Thymus (tissue), 11 donors: ENCODE data around the gene UBE2G1. TPM values are rescaled to one million over a fixed set of nuclear protein-coding genes. Genes with fewer than 3 reads are reported as not detected.

Experiments used
- DNase-seq, 9 donors: peaks; one replicate each; pipeline ENCODE4 v3.0.0-alpha.2; 2013; ENCODE audit warnings: low spot score in 9 of 9, low read depth in 6 of 9, missing footprints in 1 of 9
- H3K27ac ChIP-seq, 2 donors: one replicate each; pipeline ENCODE4 v1.5.1; 2013; ENCODE audit warnings: control low read depth in 1 of 2, low read depth in 1 of 2, low read length in 1 of 2, mild to moderate bottlenecking in 1 of 2, moderate library complexity in 1 of 2
- H3K27me3 ChIP-seq, 2 donors: one replicate each; pipeline ENCODE4 v1.5.1; 2013; ENCODE audit warnings: low read length in 1 of 2; ENCODE audit not compliant: control insufficient read depth in 2 of 2, insufficient read depth in 1 of 2
- H3K36me3 ChIP-seq, 2 donors: one replicate each; pipeline ENCODE4 v1.5.1; 2013; ENCODE audit warnings: low read length in 1 of 2, mild to moderate bottlenecking in 1 of 2, moderate library complexity in 1 of 2; ENCODE audit not compliant: control insufficient read depth in 2 of 2, insufficient read depth in 2 of 2
- H3K4me1 ChIP-seq, 2 donors: one replicate each; pipeline ENCODE4 v1.5.1; 2013; ENCODE audit warnings: low read length in 2 of 2; ENCODE audit not compliant: control insufficient read depth in 2 of 2, insufficient read depth in 2 of 2
- H3K4me3 ChIP-seq, 2 donors: one replicate each; pipeline ENCODE4 v1.5.1; 2013; ENCODE audit warnings: low read length in 2 of 2, control low read depth in 1 of 2, mild to moderate bottlenecking in 1 of 2
- H3K9me3 ChIP-seq, 2 donors: one replicate each; pipeline ENCODE4 v1.5.1; 2013; ENCODE audit warnings: low read length in 1 of 2, mild to moderate bottlenecking in 1 of 2; ENCODE audit not compliant: control insufficient read depth in 2 of 2, insufficient read depth in 1 of 2
- WGBS: extraction: QIAGEN DNeasy Blood & Tissue Kit; methylation state at CpG from one replicate; pipeline ENCODE4 v1.1.7; 2013; 5-methylcytosine and 5-hydroxymethylcytosine counted together
- polyA plus RNA-seq: library from polyadenylated mRNA; stranded (reverse); fragments of 200-250 nt; gene quantifications from one replicate; pipeline ENCODE4 v1.2.3, GENCODE V29; 2013
- total RNA-seq: library from RNA; stranded (reverse); fragments of 120-200 nt; gene quantifications from one replicate; pipeline ENCODE4 v1.2.4, GENCODE V29; 2013
- donor health status: healthy.

Gene UBE2G1
- total and polyA plus RNA-seq, 2 donors: 19.5 to 31.8 TPM

- no peaks in the 10 kb centered on the region for H3K27me3 ChIP-seq
- peak overlapping the region; percentile 53 to 85 for H3K4me3 ChIP-seq
- H3K9me3 ChIP-seq: no peaks in the 10 kb centered on the region
- H3K36me3 ChIP-seq: peaks cover 6 to 8% of the 10 kb centered on the region in 2 donors
- peak in 8 of 9 donors; percentile 6 to 69 (median 38) for DNase-seq
- H3K27ac ChIP-seq: peak overlapping the region; percentile 81 to 99
- under 1% methylated on average over 82 of the region's 82 CpGs for WGBS
- H3K4me1 ChIP-seq: peaks cover 4 to 17% of the 10 kb centered on the region in 2 donors
Measured at GRCh38 chr17:4365628-4366326, 698 bp downstream of the UBE2G1 start.

- peak; percentile 79 to 95 (median 89) for DNase-seq
- Histone ChIP-seq H3K4me1 (peaks cover 4 to 17% of the 10 kb centered on the region in 2 donors), H3K4me3 (peak overlapping the region; percentile 53 to 85), H3K36me3 (peaks cover 6 to 8% of the 10 kb centered on the region in 2 donors), H3K9me3 (no peaks in the 10 kb centered on the region), H3K27ac (peak overlapping the region; percentile 81 to 99), H3K27me3 (no peaks in the 10 kb centered on the region)
- WGBS: under 1% methylated on average over 38 of the region's 38 CpGs
Measured at GRCh38 chr17:4365103-4365627, 1.3 kb downstream of the UBE2G1 start.

- no peak for DNase-seq
- WGBS: 89% methylated on average over 18 of the region's 18 CpGs
- H3K27me3 ChIP-seq: no peaks in the 10 kb centered on the region
- H3K9me3 ChIP-seq: no peaks in the 10 kb centered on the region
- peak overlapping the region; percentile 53 to 85 for H3K4me3 ChIP-seq
- peaks cover 4 to 14% of the 10 kb centered on the region in 2 donors for H3K4me1 ChIP-seq
- peaks cover 6 to 8% of the 10 kb centered on the region in 2 donors for H3K36me3 ChIP-seq
- peak overlapping the region in 1 of 2 donors; percentile 81 for H3K27ac ChIP-seq
Measured at GRCh38 chr17:4364622-4365041, 1.8 kb downstream of the UBE2G1 start.

GRCh38 chr17:4362141-4362540 lies 4.3 kb downstream of the UBE2G1 start:
- DNase-seq: no peak
- Histone ChIP-seq H3K27ac (no peak overlapping the region), H3K9me3 (no peaks in the 10 kb centered on the region), H3K27me3 (no peaks in the 10 kb centered on the region), H3K4me1 (peaks cover 4 to 13% of the 10 kb centered on the region in 2 donors), H3K4me3 (no peak overlapping the region), H3K36me3 (peaks cover 6 to 8% of the 10 kb centered on the region in 2 donors)
- 92% methylated on average over 4 of the region's 4 CpGs for WGBS

GRCh38 chr17:4358154-4358553 lies 8.3 kb downstream of the UBE2G1 start:
- Histone ChIP-seq H3K27ac (no peak overlapping the region), H3K36me3 (peaks cover 6 to 8% of the 10 kb centered on the region in 2 donors), H3K4me1 (peaks cover 0 to 3% of the 10 kb centered on the region in 2 donors), H3K4me3 (no peak overlapping the region), H3K27me3 (no peaks in the 10 kb centered on the region), H3K9me3 (no peaks in the 10 kb centered on the region)
- DNase-seq: no peak
- 96% methylated on average over 4 of the region's 4 CpGs for WGBS

- Histone ChIP-seq H3K27ac (no peak overlapping the region), H3K4me1 (peaks cover 0 to 3% of the 10 kb centered on the region in 2 donors), H3K36me3 (peaks cover 5 to 6% of the 10 kb centered on the region in 2 donors), H3K4me3 (no peak overlapping the region), H3K9me3 (no peaks in the 10 kb centered on the region), H3K27me3 (no peaks in the 10 kb centered on the region)
- 98% methylated on average over 1 of the region's 1 CpG for WGBS
- DNase-seq: no peak
Measured at GRCh38 chr17:4357671-4358070, 8.8 kb downstream of the UBE2G1 start.

- Histone ChIP-seq H3K4me3 (no peak overlapping the region), H3K27me3 (no peaks in the 10 kb centered on the region), H3K36me3 (peaks cover 0 to 4% of the 10 kb centered on the region in 2 donors), H3K4me1 (peaks cover 0 to 3% of the 10 kb centered on the region in 2 donors), H3K27ac (no peak overlapping the region), H3K9me3 (no peaks in the 10 kb centered on the region)
- WGBS: 95% methylated on average over 3 of the region's 3 CpGs
- DNase-seq: no peak
Measured at GRCh38 chr17:4357030-4357628, 9.3 kb downstream of the UBE2G1 start.

- Histone ChIP-seq H3K9me3 (no peaks in the 10 kb centered on the region), H3K4me1 (peaks cover 0 to 3% of the 10 kb centered on the region in 2 donors), H3K36me3 (no peaks in the 10 kb centered on the region), H3K4me3 (no peak overlapping the region), H3K27me3 (no peaks in the 10 kb centered on the region), H3K27ac (no peak overlapping the region)
- no peak for DNase-seq
- WGBS: 97% methylated on average over 11 of the region's 11 CpGs
Measured at GRCh38 chr17:4354862-4355514, 11.5 kb downstream of the UBE2G1 start.

GRCh38 chr17:4354206-4354605 lies 12.3 kb downstream of the UBE2G1 start:
- DNase-seq: no peak
- H3K27ac ChIP-seq: no peak overlapping the region
- WGBS: 85% methylated on average over 2 of the region's 2 CpGs
- H3K9me3 ChIP-seq: no peaks in the 10 kb centered on the region
- H3K4me3 ChIP-seq: no peak overlapping the region
- no peaks in the 10 kb centered on the region for H3K36me3 ChIP-seq
- peaks cover 0 to 3% of the 10 kb centered on the region in 2 donors for H3K4me1 ChIP-seq
- no peaks in the 10 kb centered on the region for H3K27me3 ChIP-seq
